ENCODE measurements around the gene ABCC1.

GRCh38 chr16:16000685-16001084 lies 51.3 kb downstream of the ABCC1 start:
- TF ChIP-seq CTBP2 (IDR thresholded peaks at IDR 0.05; ENCODE audit: borderline replicate concordance, insufficient read depth, insufficient read length, low read length) (no peak), EP300 (IDR thresholded peaks at IDR 0.05; ENCODE audit: borderline replicate concordance in 1 of 2, low read depth in 2 of 2, low read length in 2 of 2) (no peak), CEBPB (IDR thresholded peaks at IDR 0.05; ENCODE audit: low read depth, low read length) (no peak)
